HG03066 (cell line): Measurements from ENCODE around the gene DLST.
A peak's percentile ranks its signal among the peaks of the same experiment; 100 is the strongest.

Experiments used
- ATAC-seq: cut with Tn5 transposase; IDR thresholded peaks from one replicate; pipeline ENCODE4 v1.9.1; 2021; ENCODE audit warnings: low read depth; ENCODE audit not compliant: unreplicated experiment

The DLST gene

DNA sequence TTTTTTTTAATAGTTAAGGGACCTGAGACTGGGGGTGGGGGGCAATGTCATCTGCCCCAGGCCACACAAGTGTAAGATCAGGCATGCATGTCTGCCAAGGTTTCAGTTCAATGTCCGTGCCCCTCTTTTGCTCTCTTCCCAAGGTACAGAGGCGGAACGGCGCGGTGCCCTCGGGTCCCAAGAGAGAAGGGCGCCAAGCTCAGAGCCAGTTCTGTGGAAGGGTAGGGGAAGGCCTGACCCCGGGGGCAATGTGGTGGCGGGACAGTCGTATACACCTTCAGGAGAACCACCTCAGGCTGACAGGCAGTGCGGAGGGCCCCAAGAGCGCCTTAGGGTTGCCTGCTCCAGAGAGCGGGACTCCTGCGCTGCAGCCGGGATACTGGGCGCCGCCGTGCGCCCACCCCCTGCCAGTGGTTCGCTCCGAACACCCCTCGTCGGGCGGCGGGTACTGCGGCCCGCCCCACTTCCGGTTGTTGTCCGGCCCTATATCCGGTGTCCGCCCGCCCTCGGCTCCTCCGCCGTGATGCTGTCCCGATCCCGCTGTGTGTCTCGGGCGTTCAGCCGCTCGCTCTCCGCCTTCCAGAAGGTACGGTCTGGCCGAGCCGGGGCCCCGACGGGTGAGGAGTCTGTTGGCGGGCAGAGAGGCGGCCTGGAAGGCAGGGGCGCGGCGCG, at the start of gene DLST:
TSS of gene DLST (plus strand) at position 486 of the 672 bp plus-strand sequence. CDS start at position 524, 38 bp downstream.
- peak; percentile 94 for ATAC-seq

DNA sequence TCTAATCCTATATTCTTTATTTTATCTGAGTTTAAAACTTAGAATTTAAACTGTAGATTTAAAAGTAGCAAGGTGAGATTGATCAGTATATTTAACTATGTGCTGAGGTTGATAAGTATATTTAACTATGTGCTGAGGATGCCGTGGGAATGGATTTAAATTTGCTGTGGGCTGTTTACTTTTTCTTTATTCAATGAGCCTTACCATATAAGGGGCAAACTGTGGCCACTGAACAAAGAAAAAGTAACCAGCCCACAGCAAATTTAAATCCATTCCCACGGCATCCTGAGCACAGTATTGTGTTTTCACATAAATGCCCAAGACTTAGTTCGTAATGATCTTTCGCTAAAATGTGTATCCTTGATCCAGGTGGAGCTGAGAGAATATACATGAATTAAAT, 48.9 kb upstream of the DLST start:
- no peak for ATAC-seq

DNA sequence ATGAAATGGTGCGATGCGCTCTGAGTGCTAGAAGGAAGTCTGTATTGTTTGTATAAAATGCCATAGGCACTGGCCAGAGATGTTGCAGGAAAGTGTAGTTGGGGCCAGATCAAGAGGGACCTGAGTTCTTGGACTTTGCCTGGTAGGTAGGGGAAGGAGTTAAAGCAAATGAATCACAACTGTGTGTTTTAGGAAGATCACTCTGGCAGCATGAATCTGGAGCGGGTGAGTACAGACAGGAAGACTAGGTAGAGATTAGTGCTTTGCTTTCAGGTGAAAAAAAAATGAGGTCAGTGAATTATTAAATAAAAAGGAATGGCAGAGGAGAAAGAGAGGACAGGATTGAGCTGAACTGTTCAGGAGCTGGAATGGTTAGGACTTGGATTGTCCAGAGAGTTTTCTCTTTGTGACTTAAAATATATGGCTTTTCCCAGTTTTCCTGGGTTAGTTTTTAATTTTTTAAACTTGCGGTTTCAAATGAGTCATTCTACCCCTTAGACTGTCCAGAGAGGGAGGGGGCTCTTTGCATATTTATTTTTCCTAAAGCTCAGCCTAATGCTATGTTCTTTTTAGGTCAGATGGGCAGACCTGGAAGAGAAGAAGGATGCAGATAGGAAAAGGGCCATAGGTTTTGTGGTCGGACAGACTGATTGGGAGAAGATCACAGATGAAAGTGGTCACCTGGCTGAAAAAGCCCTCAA, 46.9 kb upstream of the DLST start:
- ATAC-seq, result no peak

DNA sequence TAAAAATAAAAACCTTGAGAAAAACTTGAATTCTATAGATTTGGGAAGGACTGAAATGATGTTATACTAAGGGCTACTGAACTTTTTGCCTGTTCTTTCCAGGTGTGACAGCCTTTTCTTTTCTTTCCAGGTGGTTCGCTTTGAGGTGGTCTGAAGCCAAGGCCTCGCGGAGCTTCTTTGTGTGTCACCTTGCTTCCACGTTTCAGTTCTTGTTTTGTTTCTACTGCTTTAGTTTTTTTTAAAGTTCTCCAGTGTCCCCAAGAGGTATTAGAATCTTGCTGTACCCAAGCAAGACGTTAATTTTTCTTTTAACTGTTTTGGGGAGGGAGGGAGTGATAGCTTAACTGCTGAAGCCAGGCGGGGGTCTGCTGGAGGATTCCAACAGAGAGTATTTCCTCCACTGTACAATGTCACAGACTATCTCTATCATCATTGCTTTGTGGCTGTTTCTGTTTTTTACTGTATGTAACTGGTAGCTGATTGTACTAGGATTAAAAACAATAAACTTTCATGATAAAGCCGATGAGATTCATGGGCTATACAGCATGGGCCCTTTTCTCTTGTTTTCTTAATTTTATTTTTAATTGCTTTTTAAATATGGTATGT, 46.0 kb upstream of the DLST start:
- no peak for ATAC-seq

DNA sequence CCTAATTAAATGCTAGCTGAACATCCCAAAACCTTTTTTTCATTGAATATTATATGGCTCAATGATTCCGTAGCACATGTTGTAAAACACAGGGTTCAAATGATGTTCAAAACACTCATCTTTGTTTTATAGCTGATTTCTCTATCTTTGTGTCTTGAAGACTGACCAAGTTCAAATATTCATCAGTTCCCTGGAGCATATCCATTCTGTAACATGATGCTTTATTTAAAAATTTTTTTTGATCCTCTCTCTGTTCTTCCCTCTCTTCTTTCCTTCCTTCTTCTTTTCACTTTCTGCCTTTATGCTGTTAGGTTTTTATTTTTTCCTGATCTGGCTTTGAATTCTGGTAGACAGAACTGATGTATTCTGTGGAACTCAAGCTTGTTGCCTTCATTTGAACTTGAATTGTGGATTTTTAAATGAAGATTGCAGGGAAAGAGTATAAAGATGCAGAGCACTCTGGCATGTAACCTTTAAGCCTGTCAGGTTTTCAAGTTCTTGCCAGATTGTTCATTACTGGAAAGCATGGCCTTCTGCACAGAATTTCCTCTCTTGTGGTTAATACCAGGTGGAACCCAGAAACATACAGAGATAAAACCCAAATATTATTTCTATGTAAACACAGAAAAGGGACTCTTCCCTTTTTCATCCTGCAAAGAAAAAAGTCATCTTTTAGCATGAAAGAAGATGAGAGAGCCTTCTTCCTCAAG, 45.3 kb upstream of the DLST start:
- ATAC-seq, result no peak

DNA sequence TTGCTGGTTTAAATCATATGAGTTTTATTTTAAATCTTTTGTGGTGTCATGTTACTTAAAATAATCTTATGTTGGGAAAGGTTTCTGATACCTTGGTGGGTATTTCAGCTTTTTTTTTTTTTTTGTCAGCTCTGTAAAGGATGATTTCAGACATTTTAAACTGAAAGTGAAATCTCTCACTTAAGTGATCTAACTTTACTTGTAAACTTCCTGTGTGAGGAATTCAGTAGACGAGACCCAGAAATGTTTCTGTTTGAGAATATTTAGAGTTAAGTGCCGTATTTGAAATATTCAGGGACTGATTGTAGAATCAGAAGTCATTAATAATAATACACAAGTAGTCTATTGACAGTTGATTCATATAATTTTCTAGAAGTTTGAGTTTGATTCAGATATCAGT, 43.5 kb upstream of the DLST start:
- no peak for ATAC-seq

DNA sequence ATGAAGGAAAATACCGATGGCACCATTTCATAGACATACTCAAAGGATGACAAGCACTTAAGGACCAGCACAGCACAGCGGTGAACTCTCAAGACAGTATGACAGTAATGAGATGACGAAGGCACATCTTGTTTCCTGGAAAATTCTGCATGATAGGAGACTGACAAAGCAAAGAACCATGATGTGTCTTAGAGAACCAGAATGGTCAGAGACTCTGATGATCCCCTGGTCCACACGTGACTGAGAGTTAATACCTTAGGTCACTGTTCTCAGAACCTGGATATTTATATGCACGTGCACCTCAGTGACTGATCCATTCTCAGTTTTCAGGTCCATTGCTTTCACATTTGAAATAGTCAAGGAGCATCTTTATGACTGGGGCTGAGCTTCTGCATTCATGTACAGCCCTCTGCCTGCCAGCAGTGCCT, 41.1 kb upstream of the DLST start:
- ATAC-seq, result no peak

DNA sequence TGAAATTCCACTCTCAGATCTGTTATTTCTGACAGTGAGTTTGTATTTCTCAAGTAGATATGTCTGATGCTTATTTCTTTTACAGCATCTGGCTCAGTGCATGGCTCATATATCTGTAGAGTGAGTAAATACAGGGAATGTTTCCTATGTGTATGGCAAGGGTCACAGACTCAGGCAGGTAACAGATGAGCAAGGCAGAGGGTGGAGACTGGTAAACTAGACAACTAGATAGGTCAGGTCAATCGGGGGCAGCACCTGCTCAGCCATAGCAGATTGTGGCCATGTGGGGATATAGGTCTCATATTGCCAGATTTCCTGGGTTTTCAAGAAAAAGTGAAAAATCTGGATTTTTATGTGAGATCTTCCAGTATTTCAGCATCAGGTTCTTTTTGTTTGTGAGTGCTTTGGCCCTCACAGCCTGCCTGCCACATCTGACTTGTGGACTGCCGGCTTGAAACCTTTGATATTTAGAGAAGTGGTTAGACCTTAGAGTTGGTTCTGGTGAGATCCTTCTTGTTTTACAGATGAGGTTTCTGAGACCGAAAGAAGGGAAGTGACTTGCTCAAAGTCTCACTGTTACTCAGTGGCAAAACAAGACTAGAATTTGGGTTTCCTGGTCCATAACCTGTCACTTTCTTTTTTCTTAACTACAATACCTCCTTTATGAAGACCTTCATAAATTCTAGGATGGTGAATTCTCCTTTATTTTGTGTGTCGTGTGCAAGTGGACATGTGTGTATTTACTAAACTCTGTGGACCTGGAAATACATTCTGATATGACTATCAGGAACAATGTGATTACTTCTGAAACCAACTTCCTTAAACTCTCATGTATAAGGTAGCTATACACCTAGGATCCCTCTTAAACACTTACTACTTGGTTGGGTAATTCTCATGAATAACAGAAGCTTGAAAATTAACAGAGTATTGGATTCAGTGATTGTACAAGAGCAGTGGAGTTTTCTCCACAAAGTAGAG, 40.2 kb upstream of the DLST start:
- ATAC-seq, result peak; percentile 71

DNA sequence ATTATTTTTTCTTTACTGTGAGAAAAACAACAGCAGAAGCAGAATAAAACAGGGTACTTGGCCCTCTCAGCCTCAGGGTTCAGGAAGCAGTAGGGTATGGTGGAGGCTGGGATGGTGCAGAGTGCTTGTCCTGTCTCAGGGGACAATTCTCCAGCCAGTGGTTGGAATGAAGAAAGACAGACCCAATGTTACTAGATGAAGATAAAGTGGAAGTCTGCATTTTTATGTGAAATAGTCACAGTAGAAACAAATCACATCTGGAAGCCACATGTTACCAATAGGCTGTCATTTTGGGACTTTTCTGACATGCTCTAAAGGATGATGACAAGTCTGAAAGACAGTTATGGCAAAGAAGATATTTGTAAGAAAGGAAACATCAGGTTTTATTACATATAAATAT, 38.1 kb upstream of the DLST start:
- no peak for ATAC-seq

DNA sequence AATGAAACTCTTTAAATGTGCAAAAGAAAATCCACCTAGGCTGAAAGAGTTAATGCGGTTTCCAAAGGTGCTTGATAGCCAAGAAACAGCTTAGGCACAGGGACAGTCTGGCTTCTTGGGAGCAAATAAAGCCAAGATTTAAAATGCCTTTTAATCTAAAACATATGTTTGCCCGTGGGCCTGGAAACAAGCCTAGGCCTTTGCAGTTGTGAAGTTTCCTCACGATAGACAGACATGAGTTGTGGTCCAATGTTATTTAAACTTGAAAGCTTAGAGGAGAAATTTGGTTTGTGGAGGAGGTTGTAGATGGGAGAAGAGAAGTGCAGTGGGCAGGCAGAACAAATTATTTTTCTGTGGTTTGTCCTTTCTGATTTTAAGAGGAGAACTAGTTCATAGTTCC, 35.5 kb upstream of the DLST start:
- ATAC-seq, result no peak

DNA sequence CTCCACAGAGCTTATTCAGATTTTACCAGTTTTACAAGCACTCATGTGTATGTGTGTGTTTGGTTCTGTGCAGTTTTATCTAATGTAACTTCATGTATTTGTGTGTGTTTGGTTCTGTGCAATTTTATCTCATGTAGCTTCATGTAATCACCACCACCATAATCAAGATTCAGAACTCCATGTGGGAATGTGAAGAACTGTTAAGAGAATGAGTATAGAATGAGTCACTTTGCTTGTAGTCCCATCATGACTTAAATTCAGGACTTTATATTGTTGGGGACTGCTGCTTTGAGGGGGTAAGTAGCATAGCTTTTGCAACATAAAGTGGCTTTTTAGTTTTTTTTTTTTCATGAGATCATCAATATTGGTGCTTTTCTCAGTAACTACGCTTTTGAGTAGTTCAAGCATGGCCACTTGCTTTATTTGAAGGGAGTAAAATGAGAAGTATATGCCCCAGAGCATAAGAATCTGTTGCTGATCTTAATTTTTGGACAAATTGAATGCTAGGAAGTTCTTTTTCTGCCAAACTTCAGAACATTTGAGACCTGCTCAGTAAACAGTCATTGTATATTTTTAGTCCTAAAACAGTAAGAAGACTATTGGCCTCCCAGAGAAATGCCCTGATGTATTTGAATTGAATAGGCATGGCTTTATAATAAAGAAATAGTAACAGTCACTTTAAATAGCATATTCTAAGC, 34.6 kb upstream of the DLST start:
- no peak for ATAC-seq

DNA sequence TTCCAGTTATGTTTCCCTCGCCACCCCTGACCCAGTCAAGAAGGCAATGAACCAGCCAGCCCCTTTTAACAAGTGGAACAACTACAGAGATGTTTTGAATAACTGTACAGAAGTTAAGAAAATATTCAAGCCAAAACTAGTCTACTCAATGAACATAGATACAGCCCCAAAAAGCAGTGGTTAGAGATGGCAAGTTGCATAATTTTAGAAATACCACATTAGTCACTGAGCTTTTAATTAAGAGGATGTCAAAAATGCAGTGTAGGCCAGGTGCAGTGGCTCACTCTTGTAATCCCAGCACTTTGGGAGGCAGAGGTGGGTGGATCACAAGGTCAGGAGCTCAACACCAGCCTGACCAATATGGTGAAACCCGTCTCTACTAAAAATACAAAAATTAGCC, 32.9 kb upstream of the DLST start:
- ATAC-seq, result no peak

DNA sequence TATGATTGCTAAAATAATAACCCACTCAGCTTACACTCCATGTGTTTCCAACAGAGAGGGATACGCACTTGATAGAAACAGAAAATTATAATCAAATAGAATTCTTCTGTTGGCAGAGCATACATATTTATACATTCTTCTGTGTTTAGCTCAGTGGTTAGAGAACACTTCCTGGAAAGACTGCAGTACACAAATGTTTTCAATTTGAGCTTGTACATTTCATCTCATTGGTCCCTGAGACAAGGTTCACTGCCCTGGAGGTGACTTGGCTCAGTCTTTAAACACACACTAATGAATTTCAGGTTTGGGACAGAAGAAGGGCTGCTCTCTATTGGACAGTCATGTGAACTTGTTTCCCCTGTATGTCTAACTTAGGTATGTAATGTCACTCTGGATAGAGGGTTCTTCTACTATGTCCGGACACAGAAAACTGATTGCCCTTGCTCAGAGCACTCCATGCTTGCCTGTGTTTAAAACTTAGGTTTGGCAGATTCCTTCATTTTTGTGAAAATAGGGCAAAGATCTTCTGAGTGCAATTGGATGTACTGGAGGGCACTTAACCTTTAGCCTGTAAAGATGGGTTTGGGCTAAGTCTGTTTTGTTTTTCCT, 28.7 kb upstream of the DLST start:
- no peak for ATAC-seq

DNA sequence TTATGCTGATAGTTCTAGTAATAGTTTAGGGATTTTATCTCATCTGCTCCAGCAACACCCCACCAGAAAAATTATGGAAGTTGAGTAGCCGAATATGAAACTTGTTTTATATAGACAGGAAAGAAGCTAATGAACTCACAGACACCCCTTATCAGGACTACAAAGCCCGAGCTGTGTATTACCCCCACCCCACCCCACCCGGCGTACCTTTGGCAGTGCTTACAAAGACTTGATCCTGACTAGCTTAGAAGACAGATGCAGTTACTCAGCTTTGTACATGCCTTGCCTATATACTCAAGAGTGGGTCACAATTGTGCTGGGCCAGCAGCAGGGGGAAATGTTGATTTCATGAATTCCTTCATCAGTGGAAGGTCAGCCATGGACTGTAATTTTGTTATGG, 28.1 kb upstream of the DLST start:
- ATAC-seq, result no peak

DNA sequence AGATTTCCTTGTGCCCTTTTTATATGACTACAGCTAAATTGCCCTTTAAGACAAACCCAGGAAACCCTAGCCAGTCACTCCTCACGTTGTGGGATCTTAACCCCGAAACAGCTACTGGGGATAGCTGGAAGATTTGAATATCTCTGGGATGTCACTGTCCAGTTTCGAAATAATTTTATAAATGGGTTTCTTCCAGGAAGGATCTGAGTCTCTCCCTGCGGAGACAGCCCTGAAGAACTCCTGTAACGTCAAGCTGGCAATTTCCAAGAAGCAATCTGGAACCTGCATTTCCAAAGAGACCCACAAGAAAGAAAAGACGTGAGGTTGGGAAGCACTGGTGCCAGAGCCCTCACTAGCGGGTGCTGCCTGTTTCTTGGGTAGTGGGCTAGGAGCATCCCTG, 26.7 kb upstream of the DLST start:
- no peak for ATAC-seq

DNA sequence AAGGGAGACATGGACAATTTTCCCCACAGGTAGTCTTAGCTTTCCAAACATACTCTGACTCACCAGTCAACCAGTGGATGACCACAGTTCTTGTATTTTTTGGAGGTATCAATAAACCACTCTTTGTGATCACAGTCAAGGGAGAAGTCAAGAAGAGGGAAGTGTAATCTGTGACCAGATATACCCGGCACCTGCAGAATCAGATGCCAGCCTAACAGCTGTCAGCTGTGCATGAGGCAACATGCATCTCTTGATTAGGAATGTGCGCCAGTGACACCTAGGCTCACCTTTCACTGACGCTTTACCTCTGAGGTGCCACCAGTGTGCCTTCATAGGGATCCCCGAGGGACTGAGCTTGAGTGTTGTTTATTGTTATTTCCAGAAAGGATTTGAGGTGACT, 25.8 kb upstream of the DLST start:
- no peak for ATAC-seq

DNA sequence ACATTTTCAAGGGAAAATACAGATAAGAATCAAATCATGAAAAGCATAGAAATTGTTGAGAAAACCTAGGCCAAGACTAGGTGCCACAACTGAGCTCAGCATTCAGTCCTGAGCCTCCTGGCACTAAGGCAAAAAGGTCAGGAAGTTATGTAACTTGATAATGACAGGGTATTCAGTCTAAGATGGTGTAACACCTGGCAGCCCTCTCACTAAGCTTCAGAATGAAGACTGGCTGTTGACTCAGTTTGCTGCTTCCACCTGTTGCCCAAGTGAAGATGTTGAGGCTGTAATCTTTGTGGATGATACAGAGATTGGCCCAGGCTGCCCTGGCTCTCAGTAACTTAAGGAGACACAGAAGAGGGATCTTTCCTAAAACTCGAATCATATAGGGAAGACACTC, 25.4 kb upstream of the DLST start:
- ATAC-seq, result no peak

DNA sequence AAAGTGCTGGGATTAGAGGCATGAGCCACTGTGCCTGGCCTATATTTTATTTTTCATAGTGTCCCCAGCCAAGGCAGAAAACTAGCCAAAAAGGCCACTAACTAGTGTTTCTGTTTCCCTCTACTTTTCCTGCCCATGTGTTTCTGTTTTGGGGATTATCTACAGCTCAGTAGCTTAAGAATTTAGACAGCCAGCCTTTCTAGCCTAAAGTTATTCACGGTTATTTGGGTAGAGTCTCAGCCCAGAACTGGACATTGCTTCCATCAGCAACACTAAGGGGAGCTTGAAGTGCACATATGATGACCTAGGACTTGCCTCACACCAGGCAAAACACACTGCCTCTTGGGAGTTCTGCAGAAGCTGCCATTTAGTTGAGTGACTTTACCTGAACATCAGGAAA, 23.7 kb upstream of the DLST start:
- no peak for ATAC-seq
